ENCODE measurements around the gene AKT1.

Gene AKT1

GRCh38 chr14:104741803-104742251 is 53.7 kb downstream of the AKT1 start:
- no peak for DNase-seq (ENCODE audit: low read depth)
- H3K4me3 ChIP-seq (ENCODE audit: low read depth, low read length), result no peak overlapping the region
- TF ChIP-seq CTCF (IDR thresholded peaks at IDR 0.05; ENCODE audit: control insufficient read depth, extremely low read depth, insufficient read depth), result no peak

DNA sequence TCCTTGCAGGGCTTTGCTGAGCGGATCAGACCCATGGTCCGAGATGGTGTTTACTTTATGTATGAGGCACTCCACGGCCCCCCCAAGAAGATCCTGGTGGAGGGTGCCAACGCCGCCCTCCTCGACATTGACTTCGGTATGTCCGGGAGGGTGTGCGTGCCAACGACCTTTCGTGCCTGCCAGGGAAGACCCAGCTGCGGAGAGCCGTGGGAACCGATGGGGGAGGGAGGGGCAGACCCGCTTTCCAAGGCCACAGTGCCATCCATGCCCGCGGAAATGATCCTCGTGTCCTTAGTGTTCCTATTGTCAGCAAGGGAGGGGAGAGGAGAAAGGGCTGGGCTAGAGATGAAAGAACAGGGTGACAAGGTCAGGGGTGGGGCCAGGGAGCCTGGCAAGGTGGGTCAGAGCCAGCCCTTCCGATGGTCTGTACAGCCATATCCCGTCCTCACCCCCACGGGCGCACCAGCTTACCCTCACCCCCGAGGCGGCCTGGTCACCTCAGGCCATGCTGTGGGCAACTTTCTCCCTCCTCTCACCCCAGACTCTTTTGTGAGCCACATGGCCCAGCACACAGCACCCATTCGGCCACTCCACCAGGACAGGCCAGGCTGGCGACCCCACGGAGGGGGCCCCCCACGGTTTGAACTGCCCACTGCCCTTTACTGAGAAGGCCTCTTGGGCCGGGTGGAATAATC is 54.3 kb downstream of the AKT1 start:
- H3K4me3 ChIP-seq (ENCODE audit: low read depth, low read length), result no peak overlapping the region
- no peak for TF ChIP-seq CTCF (IDR thresholded peaks at IDR 0.05; ENCODE audit: control insufficient read depth, extremely low read depth, insufficient read depth)
- DNase-seq (ENCODE audit: low read depth), result no peak

- no peak for DNase-seq (ENCODE audit: low read depth)
- no peak for TF ChIP-seq CTCF (IDR thresholded peaks at IDR 0.05; ENCODE audit: control insufficient read depth, extremely low read depth, insufficient read depth)
- no peak overlapping the region for H3K4me3 ChIP-seq (ENCODE audit: low read depth, low read length)
Observed at GRCh38 chr14:104739546-104740516, 55.7 kb downstream of the AKT1 start.

DNA sequence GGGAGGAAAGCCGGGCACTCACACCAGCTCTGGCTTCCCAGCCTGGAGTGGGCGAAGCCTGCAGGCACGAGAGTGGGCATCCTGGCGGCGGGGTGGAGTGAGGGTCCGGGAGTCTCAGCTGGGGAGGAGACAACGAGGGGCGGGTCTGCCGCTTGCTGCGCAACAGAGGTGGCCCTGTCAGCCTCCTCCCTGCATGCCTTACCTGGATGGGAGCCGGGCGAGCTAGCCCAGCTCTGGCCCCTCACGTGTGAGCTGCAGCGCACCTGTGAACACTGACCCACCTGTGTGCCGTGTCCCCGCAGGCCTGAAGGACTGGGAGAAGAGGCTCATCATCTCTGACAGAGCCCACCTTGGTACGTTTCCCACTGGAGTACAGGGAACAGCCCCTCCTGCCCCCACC is 56.5 kb downstream of the AKT1 start:
- no peak for TF ChIP-seq CTCF (IDR thresholded peaks at IDR 0.05; ENCODE audit: control insufficient read depth, extremely low read depth, insufficient read depth)
- no peak overlapping the region for H3K4me3 ChIP-seq (ENCODE audit: low read depth, low read length)
- DNase-seq (ENCODE audit: low read depth), result no peak

DNA sequence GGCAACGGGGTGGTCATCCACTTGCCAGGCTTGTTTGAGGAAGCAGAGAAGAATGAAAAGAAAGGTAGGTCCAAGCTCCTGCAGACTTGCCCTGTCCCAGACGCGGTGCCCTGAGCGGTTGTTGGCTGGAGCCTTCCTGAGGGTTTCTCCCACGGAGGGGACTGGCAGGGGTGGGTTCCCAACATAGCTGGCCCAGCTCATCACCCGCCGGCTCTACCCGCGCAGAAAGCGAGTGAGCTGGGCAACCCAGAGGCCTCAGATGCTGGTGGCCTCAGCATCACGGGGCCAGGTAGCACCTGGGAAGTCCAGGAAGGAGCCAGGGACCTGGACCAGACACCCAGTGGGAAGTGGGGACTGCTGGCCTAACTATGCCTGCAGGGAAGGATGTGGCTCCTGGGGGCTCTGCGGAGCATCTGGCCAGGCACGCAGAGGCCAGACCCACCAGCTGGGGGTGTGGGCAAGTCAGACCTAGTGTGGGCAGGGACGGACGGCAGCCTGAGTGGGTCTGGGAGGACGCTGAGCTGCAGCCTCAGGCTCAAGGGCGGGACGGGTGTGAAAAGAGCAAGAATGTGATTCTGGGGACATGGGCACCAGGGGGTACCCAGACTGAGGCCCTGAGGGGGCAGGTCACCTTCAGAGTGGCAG is 57.1 kb downstream of the AKT1 start:
- no peak overlapping the region for H3K4me3 ChIP-seq (ENCODE audit: low read depth, low read length)
- no peak for TF ChIP-seq CTCF (IDR thresholded peaks at IDR 0.05; ENCODE audit: control insufficient read depth, extremely low read depth, insufficient read depth)
- DNase-seq (ENCODE audit: low read depth), result no peak

- DNase-seq (ENCODE audit: low read depth), result no peak
- H3K4me3 ChIP-seq (ENCODE audit: low read depth, low read length), result no peak overlapping the region
- TF ChIP-seq CTCF (IDR thresholded peaks at IDR 0.05; ENCODE audit: control insufficient read depth, extremely low read depth, insufficient read depth), result no peak
Observed at GRCh38 chr14:104735830-104736642, 59.5 kb downstream of the AKT1 start.
